Left cardiac atrium (tissue), 4 donors: Measurements from ENCODE around the gene NOTUM. TPM values are rescaled to one million over a fixed set of nuclear protein-coding genes. Genes with fewer than 3 reads are reported as not detected.

Experiments used
- ATAC-seq, 2 donors: fragments of 200-7000 bp; cut with Tn5 transposase; one replicate each; pipeline ENCODE4 v1.9.1; 2020; ENCODE audit warnings: mild to moderate bottlenecking in 2 of 2, moderate library complexity in 2 of 2
- DNase-seq: peaks from one replicate; pipeline ENCODE4 v3.0.0-alpha.2; 2020
- intact Hi-C, 2 donors: fragments of 100-400 bp; cut with DNase I; formaldehyde crosslinking; loops; one replicate each; pipeline versions ENCODE4 v1.14.1 to v1.15.1; 2022 to 2023
- total RNA-seq, 2 donors: library from RNA; stranded (reverse); fragmentation: NEBNext Ultra II Directional; extraction: Animal tissue kit (Norgen Biotek cat#: 25700); gene quantifications; one replicate each; pipeline ENCODE4 v1.2.1, GENCODE V29; 2021
- donor health status: DM: no; HTN: yes; CAD: no.
- donor health status: DM: no; HTN: yes; CAD: no; lungs with severe emphysema.
- donor health status: DM: yes; HTN: yes; CAD: no.
- donor health status: Dilated cardiomyopathy.

Gene NOTUM
- total RNA-seq, 2 donors from 2014 or later: not detected

DNA sequence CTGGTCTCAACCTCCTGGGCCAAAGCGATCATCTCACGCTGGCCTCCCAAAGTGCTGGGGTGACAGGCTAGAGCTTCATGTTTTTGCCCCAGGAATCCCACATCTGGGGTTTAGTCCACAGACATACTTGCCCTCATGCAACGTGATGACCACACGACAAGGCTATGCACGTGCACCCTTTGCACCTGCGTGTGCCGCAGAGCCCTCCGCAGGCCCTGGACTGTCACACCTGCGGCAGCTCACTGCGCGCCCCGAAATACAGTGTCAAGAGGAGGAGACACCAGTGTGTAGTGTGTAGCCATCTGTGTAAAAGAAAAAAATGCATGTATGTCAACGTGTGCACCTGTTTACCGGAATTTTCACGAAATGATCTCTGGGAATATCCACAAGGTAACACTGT is 10.5 kb downstream of the NOTUM start:
- ATAC-seq (no peak), DNase-seq (no peak)
- intact Hi-C loops: loop anchor here in 1 of 2 donors (10.0 kb wide), 1 partner anchor 204 kb away; no protein-coding TSS in a partner anchor

- ATAC-seq: no peak
- DNase-seq: no peak
These were observed 12.2 kb downstream of the NOTUM start for GRCh38 chr17:81948635-81949378.

DNA sequence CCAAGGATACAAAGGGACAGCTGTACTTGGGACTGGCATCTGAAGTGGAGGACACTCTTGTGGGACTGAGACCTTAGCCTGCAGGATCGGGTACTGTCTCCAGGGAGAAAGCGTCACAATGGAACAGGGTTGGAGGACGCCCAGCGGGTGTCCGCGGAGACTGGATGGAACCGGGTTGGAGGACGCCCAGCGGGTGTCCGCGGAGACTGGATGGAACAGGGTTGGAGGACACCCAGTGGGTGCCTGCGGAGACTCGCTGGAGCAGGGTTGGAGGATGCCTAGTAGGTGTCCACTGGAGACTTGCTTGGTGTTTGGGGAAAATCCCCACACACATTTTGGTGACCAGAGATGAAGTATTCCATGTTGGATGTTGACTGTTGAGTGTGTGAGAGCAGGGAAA is 13.8 kb downstream of the NOTUM start, which contains the start of gene MYADML2:
Gene MYADML2, minus strand, starts transcription at position 45 of the 400 bp plus-strand sequence. CDS start 5,492 bp downstream, outside the sequence.
- no peak for DNase-seq
- no peak for ATAC-seq
- intact Hi-C loops: no loop called here

More at GRCh38 chr17:81948635-81949378, 12.2 kb downstream of the NOTUM start:
- intact Hi-C loops: no loop called here

DNA sequence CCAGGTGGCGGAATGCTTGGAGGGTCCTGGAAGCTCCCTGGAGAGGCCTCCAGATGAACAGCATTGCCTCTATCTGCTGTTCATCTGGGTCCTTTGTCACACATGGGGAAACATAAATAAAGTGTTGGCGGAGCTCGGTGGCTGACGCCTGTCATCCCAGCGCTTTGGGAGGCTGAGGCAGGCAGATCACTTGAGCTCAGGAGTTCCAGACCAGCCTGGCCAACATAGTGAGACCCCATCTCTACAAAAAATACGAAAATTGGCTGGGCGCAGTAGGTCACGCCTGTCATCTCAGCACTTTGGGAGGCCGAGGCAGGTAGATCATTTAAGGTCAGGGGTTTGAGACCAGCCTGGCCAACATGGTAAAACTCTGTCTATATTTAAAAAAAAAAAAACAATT is 16.1 kb downstream of the NOTUM start:
- intact Hi-C loops: no loop called here
- no peak for ATAC-seq
- no peak for DNase-seq

GRCh38 chr17:81942167-81942553 is 18.8 kb downstream of the NOTUM start:
- intact Hi-C loops: no loop called here
- DNase-seq (no peak), ATAC-seq (no peak)

DNA sequence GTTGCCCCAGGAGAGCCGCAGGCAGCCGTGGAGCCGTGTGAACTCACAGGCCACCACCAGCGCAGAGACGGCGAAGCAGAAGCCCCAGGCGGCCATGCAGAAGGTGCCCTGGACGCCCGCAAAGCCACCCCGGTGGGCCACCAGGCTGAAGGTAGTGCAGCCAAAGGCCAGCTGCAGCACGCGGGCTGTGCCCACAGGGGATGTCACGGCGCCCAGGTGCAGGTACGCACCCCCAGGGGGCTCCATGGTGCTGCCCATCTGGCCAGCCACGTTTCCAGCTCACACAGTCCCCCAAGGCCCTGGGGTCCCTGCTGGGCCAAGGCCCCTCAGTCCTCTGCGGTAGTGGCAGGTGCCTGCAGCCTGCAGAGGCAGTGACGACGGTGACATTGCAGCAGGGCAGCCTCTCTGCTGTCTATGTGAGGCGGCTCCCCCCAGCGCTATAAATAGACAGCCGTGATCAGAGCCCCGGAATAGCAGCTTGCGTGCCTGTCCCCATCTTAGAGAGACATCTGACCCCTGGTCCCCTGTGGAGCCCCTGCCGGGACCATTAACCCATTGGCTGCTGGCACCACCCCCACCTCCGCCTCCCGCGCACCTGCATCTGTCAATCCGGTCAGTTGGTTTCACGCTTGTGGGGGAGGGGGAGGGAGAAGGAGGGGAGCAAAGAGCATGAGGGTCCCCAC is 19.4 kb downstream of the NOTUM start:
- DNase-seq: no peak
- intact Hi-C loops: no loop called here
- ATAC-seq: peak; percentile 19 to 29

- DNase-seq (no peak), ATAC-seq (no peak)
- intact Hi-C loops: no loop called here
These were observed 20.2 kb downstream of the NOTUM start for GRCh38 chr17:81940538-81941483.

GRCh38 chr17:81939881-81940385 is 21.1 kb downstream of the NOTUM start:
- intact Hi-C loops: no loop called here
- ATAC-seq: peak; percentile 34 to 50
- DNase-seq: peak; percentile 77

DNA sequence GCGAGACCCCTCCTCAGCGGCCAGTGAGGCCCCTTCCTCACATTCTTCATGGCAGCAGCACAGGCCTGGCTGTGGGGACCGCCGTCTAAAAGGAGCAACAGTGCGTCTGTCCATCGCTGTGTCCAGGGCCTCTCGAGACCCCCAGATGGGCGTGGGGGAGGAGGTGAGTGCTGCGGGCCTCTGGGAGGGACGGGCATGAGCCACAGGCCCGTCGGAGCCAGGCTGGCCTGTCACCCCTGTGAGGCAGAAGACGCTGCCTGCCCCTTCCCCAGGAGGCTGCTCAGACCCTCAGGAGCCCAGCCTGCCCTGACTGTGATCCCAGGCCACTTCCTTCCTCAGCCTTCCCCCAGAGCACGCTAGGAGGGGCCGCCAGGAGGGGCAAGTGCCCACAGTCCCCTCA is 21.8 kb downstream of the NOTUM start:
- intact Hi-C loops: no loop called here
- no peak for DNase-seq
- no peak for ATAC-seq

GRCh38 chr17:81935709-81936084 is 25.3 kb downstream of the NOTUM start:
- ATAC-seq (no peak), DNase-seq (no peak)
- intact Hi-C loops: no loop called here

DNA sequence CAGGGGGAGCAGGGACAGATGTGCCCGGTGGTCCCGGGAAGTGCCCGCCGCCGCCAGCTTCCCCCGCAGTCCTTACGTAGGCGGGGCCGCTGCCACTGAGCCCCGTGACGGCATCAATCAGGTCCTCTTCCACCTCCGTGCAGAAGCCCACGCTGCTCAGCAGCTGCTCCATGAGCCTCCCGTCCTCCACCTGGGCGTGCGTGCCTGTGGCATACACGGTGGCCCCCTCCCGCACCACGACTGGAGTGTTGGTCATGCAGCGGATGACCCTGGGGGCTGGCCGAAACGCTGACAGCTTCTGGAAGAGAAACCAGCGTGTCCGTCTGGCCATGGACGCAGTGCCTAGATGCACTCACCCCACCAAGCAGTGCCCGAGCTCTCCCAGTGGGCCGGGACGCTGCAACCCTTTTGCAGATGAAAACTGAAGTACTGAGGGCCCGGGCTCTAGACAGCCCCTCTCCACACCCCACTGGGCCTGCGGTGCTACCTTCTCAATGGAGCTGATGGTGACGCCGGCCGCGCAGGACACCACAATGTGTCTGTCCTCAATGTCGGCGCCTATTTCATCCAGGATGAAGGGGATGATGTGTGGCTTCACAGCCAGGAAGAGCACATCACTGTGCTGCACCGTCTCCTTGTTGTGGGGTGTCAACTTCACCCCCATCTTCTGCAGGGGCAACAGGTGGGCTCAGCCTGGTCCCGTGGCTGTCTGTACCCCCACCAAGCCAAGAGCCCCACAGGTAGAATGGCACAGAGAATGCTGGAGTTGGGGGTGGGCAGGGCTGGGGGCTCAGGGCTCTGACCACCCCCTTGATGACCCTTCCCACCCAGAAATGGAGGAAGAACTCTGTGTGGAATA is 25.9 kb downstream of the NOTUM start:
- ATAC-seq (no peak), DNase-seq (no peak)
- intact Hi-C loops: no loop called here

GRCh38 chr17:81934098-81934757 is 26.8 kb downstream of the NOTUM start:
- DNase-seq (no peak), ATAC-seq (no peak)
- intact Hi-C loops: no loop called here

DNA sequence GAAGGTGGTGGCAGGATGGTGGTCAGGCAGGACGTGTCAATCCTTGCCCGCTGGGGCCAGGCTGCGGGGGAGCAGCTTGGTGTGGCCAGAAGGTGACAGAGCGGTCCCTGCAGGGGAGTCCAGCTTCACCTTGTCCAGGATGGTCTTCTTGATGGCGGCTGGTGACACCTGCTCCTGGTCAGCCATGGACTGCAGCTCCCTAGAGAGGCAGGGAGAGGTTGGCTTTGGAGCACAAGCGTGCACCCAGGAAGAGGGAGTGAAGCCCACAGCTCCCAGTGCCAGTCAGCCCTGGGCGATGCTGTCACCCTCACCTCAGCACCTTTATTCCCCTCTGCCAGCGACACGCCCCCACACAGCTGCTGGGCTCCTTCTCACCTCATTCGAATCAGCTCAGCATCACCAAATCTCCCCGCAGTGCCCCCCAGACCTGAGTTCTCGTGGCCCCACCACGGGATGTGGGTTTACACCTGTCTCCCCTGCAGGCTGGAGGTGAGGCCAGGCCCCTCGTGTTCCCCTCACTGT is 27.7 kb downstream of the NOTUM start:
- intact Hi-C loops: no loop called here
- ATAC-seq: no peak
- no peak for DNase-seq

DNA sequence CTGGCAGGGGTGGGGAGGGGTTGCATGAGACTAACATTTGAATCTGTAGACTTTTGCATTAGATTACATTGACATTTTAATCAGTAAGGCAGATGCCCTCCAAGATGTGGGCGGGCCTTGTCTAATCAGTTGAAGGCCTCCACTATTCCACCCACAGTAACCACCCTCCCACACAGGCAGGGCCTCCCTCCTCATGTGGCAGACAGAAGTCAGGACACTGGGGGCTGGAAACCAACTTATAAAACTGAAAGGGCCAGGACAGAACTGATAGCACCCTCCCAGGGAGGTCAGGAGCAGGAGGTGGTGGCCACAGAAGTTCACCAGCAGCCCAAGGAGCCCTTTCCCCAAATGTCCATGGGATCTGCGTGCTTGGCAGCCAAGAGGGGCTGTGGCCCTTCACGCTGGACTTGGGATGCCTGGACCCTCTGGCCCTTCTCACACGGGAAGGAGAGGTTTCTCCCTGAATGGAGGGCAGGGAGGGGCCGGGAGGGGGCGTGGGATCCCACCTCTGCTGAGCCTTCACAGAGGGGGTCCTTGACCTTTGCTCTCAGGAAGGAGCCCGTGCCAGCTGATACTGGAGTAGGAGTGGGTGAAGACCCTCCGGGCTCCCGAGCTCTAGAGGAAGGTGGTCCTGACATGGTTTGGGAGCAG is 28.5 kb downstream of the NOTUM start:
- intact Hi-C loops: no loop called here
- ATAC-seq (no peak), DNase-seq (no peak)

DNA sequence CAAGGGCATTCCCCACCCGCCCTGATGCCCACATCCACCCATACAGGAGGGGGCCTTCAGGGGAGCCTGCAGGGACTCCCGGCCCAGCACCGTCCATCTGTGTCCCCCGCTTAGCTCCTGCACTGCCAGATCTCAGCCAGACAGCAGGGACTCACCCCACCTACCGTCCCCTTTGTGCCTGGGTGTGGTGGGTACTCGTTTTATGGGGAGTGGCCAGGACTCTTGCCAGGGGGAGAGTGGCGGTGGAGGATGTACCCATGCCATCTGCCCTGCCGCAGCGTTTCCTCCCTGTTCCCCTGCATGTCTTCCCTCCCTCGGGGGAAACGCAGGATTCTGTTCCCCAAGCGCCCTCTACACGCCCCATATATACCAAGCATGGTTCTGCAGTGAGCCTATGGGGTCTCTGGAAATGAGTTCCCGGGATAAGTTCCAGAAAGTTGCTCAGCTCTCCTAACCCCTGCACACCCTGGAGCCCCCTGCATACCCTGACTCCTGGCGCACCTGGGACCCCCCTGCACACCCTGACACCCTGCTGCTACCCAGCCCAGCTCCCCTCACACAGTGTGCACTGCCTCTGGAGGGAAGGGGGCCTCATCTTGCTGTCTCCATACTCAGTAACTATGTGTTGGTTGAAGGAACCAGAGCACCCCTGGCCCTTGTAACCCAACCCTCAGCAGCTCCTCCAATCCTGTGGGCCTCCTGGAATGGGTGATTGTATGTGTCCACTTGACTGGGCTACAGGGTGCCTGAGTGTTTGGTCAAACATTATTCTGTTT is 29.2 kb downstream of the NOTUM start:
- DNase-seq (no peak), ATAC-seq (no peak)
- intact Hi-C loops: no loop called here

- DNase-seq (no peak), ATAC-seq (no peak)
- intact Hi-C loops: no loop called here
These were observed 29.8 kb downstream of the NOTUM start for GRCh38 chr17:81931189-81931556.
